Ovary (tissue), 9 donors: ENCODE data around the gene CENPB. TPM values are rescaled to one million over a fixed set of nuclear protein-coding genes. Genes with fewer than 3 reads are reported as not detected.

Experiments used
- DNase-seq, 5 donors: peaks; one replicate each; pipeline ENCODE4 v3.0.0-alpha.2; 2019 to 2020
- H3K27ac ChIP-seq, 2 donors: fragments of 200-600 bp; one replicate each; pipeline versions ENCODE4 v1.5.1 to v1.8.0; 2019 to 2022
- H3K27me3 ChIP-seq: fragments of 200-600 bp; one replicate; pipeline ENCODE4 v1.8.0; 2022
- H3K36me3 ChIP-seq: fragments of 200-600 bp; sonication (generic); one replicate; pipeline ENCODE4 v1.5.1; 2019
- H3K4me1 ChIP-seq: one replicate; pipeline ENCODE4 v1.8.1; 2013; ENCODE audit warnings: mild to moderate bottlenecking, moderate library complexity; ENCODE audit not compliant: insufficient read depth
- H3K4me3 ChIP-seq: fragments of 200-600 bp; sonication (generic); one replicate; pipeline ENCODE4 v1.5.1; 2017
- H3K9me3 ChIP-seq, 2 donors: fragments of 200-600 bp in 1 of 2; sonication (generic) in 1 of 2; one replicate each; pipeline versions ENCODE4 v1.5.1 to v1.8.1; 2013 to 2019; ENCODE audit warnings: mild to moderate bottlenecking in 1 of 2, moderate library complexity in 1 of 2
- CTCF ChIP-seq, 3 donors: fragments of 450-650 bp in 2 of 3; fragments of 200-600 bp in 1 of 3; IDR thresholded peaks; one replicate each; pipeline versions ENCODE4 v1.5.1 to v1.8.0; 2016 to 2022; ENCODE audit warnings: antibody characterized with exemption in 3 of 3, mild to moderate bottlenecking in 1 of 3
- EP300 ChIP-seq: sonication (generic); formaldehyde crosslinking; IDR thresholded peaks from one replicate; pipeline ENCODE4 v1.6.1; 2017; ENCODE audit warnings: antibody characterized with exemption
- POLR2A ChIP-seq: fragments of 450-650 bp; IDR thresholded peaks from one replicate; pipeline ENCODE4 v1.6.1; 2017; ENCODE audit warnings: antibody characterized with exemption, mild to moderate bottlenecking, moderate library complexity
- WGBS, 3 donors: extraction: QIAGEN DNeasy Blood & Tissue Kit in 1 of 3; methylation state at CpG; one replicate each; pipeline versions ENCODE4 v1.1.5 to v1.1.7; 2013 to 2017; 5-methylcytosine and 5-hydroxymethylcytosine counted together
- intact Hi-C, 4 donors: fragments of 100-400 bp; cut with DNase I; formaldehyde crosslinking; loops; one replicate each; pipeline versions ENCODE4 v1.11.0 to v1.15.1; 2022 to 2023
- polyA plus RNA-seq, 2 donors: library from polyadenylated mRNA; stranded (reverse); fragments of 200-250 nt in 1 of 2; fragments of 350-450 nt in 1 of 2; fragmentation: Illumina TruSeq in 1 of 2; extraction: RNeasy Lipid Tissue Mini Kit (QIAGEN cat#74804) in 1 of 2; gene quantifications; one replicate each; pipeline ENCODE4 v1.2.3, GENCODE V29; 2013 to 2014
- total RNA-seq, 7 donors: library from RNA; depleted of rRNA in 2 of 7; stranded (reverse); fragments of >200 nt in 2 of 7; fragmentation: NEBNext Ultra II Directional in 3 of 7; extraction: Animal tissue kit (Norgen Biotek cat#: 25700) in 3 of 7; gene quantifications; one replicate each; pipeline versions ENCODE4 v1.1.0 to v1.2.4, GENCODE V29; 2016 to 2023
- donor health status: DM: no; HTN: no; CAD: no; lungs with moderate emphysema.
- donor health status: DM: no; HTN: no; CAD: no.
- donor health status: Bipolar disorder and iron deficiency.
- donor health status: DM: yes; HTN: yes; CAD: no.
- donor health status: DM: no; HTN: no; CAD: no.
- donor health status: DM: yes; HTN: yes; CAD: no.

The CENPB gene
- total and polyA plus RNA-seq, 9 donors, result 15.4 to 119 (median 95.1) TPM

- H3K4me1 ChIP-seq, result peaks cover 6% of the 10 kb centered on the region
- no peaks in the 10 kb centered on the region for H3K36me3 ChIP-seq
- H3K27ac ChIP-seq, result peak within 1 kb of the TSS; percentile 98 to 99
- WGBS, 3 donors, result 0% methylated on average over 64 to 96 of the region's 96 CpGs
- H3K27me3 ChIP-seq, result no peaks in the 10 kb centered on the region
- H3K9me3 ChIP-seq, result no peaks in the 10 kb centered on the region
- TF ChIP-seq POLR2A (peak; percentile 62), CTCF (IDR thresholded peaks at IDR 0.05) (peak; percentile 100), EP300 (no peak)
- H3K4me3 ChIP-seq, result peak within 1 kb of the TSS; percentile 82
- DNase-seq, result peak; percentile 96 to 98 (median 97)
- intact Hi-C loops, result loop anchor here in 2 of 4 donors (2.0 kb wide), 2 partner anchors 25 to 33 kb away; partner anchors contain the start of gene CENPB (in 2 of the 2)
Measured at GRCh38 chr20:3820048-3820900, 33.7 kb upstream of the CENPB start, which contains the start of gene AP5S1. TSS of gene AP5S1 (plus strand) at chr20:3820547. CDS start at chr20:3822118, 1,571 bp downstream.

GRCh38 chr20:3819411-3820047, 33.0 kb upstream of the CENPB start:
- Histone ChIP-seq H3K27ac (peak overlapping the region; percentile 98 to 99), H3K4me3 (peak overlapping the region; percentile 82), H3K4me1 (peaks cover 6% of the 10 kb centered on the region), H3K36me3 (no peaks in the 10 kb centered on the region), H3K9me3 (no peaks in the 10 kb centered on the region), H3K27me3 (no peaks in the 10 kb centered on the region)
- intact Hi-C loops, result loop anchor here (2.0 kb wide), 3 partner anchors 25 to 35 kb away; partner anchors contain the start of gene CENPB (in 3 of the 4)
- peak in 2 of 5 donors; percentile 55 to 58 for DNase-seq
- no peak for TF ChIP-seq POLR2A
- TF ChIP-seq CTCF (IDR thresholded peaks at IDR 0.05), result no peak
- TF ChIP-seq EP300, result no peak
- 56 to 64% (median 57%) methylated on average over 20 of the region's 20 CpGs for WGBS, 3 donors

GRCh38 chr20:3818155-3819151, 31.9 kb upstream of the CENPB start:
- H3K36me3 ChIP-seq, result no peaks in the 10 kb centered on the region
- no peak overlapping the region for H3K4me3 ChIP-seq
- H3K4me1 ChIP-seq, result peaks cover 6% of the 10 kb centered on the region
- peak overlapping the region; percentile 33 to 66 for H3K27ac ChIP-seq
- 82 to 86% (median 85%) methylated on average over 8 of the region's 8 CpGs for WGBS, 3 donors
- intact Hi-C loops, result loop anchor here in 2 of 4 donors (2.0 kb wide), 2 partner anchors 32 to 34 kb away; partner anchors contain the start of gene CENPB (in 1 of the 2)
- no peaks in the 10 kb centered on the region for H3K27me3 ChIP-seq
- DNase-seq, result peak in 4 of 5 donors; percentile 71 to 78 (median 74)
- H3K9me3 ChIP-seq, result no peaks in the 10 kb centered on the region
- no peak for TF ChIP-seq POLR2A
- peak; percentile 37 to 59 (median 51) for TF ChIP-seq CTCF (IDR thresholded peaks at IDR 0.05)
- no peak for TF ChIP-seq EP300
